ENCODE measurements around the gene LRP2.
A peak's percentile ranks its signal among the peaks of the same experiment; 100 is the strongest.

LRP2 gene

DNA sequence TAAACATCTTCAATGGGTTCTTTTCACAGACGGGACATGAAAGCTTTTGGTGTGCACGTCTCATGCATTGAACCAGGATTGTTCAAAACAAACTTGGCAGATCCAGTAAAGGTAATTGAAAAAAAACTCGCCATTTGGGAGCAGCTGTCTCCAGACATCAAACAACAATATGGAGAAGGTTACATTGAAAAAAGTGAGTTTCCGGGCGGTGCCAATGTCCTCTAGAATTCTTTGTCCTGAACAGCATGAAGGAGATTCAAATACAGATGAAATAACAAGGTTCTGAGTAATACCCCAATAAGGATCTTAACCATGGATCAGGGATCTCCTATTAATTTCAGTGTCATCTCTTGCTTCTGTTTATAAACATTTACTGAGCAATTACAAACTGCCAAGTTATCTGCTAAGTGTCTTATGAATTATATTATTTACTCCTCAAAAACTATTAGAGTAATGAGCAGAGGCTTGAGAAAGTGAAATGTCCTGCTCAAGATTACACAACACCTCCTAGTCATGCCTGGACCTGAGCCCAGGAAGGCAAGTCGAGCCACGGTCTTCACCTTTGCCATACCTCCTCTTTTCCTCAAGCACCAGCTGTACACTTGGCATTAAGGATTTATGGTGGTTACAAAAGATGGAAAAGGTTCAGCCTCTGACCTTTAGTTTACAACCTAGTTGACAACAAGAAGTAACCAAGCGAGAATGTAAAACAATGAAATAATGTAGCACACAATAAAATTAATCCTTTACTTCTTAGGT, 270.4 kb downstream of the LRP2 start:
- H3K9me3 ChIP-seq (ENCODE audit: control insufficient read depth, insufficient read depth, low read depth, low read length) = no peaks in the 10 kb centered on the region
- 0 out of 2 replicates have a peak, but pooled peaks cover 3% of the 10 kb centered on the region for H3K4me1 ChIP-seq (ENCODE audit: control insufficient read depth, insufficient read depth, low read length)
- TF ChIP-seq FEZF1 (tag by site-specific recombination; IDR thresholded peaks at IDR 0.05) (peak; percentile 62; the same call in 1 of the 2 replicates), ZNF707 (tag by site-specific recombination; IDR thresholded peaks at IDR 0.05) (no peak), ZBTB17 (tag by site-specific recombination; IDR thresholded peaks at IDR 0.05) (peak; percentile 41; the same call in 1 of the 2 replicates), ZNF792 (tag by site-specific recombination; IDR thresholded peaks at IDR 0.05) (no peak), ZNF514 (tag by site-specific recombination; IDR thresholded peaks at IDR 0.05) (no peak), ZNF610 (tag by site-specific recombination; IDR thresholded peaks at IDR 0.05; ENCODE audit: borderline replicate concordance) (no peak), ZNF335 (tag by site-specific recombination; conservative IDR thresholded peaks at IDR 0.05) (no peak), ZNF23 (tag by site-specific recombination; IDR thresholded peaks at IDR 0.05; ENCODE audit: borderline replicate concordance) (no peak), KLF7 (tag by site-specific recombination; IDR thresholded peaks at IDR 0.05; ENCODE audit: borderline replicate concordance) (no peak)
- TF ChIP-seq, protein P1, sequence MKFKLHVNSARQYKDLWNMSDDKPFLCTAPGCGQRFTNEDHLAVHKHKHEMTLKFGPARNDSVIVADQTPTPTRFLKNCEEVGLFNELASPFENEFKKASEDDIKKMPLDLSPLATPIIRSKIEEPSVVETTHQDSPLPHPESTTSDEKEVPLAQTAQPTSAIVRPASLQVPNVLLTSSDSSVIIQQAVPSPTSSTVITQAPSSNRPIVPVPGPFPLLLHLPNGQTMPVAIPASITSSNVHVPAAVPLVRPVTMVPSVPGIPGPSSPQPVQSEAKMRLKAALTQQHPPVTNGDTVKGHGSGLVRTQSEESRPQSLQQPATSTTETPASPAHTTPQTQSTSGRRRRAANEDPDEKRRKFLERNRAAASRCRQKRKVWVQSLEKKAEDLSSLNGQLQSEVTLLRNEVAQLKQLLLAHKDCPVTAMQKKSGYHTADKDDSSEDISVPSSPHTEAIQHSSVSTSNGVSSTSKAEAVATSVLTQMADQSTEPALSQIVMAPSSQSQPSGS (tag by site-specific recombination; IDR thresholded peaks at IDR 0.05; ENCODE audit: low read depth) = no peak
- TF ChIP-seq, protein P2, sequence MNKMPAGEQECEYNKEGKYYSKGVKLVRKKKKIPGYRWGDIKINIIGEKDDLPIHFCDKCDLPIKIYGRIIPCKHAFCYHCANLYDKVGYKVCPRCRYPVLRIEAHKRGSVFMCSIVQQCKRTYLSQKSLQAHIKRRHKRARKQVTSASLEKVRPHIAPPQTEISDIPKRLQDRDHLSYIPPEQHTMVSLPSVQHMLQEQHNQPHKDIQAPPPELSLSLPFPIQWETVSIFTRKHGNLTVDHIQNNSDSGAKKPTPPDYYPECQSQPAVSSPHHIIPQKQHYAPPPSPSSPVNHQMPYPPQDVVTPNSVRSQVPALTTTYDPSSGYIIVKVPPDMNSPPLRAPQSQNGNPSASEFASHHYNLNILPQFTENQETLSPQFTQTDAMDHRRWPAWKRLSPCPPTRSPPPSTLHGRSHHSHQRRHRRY (tag by site-specific recombination; IDR thresholded peaks at IDR 0.05) = no peak
- no peaks in the 10 kb centered on the region for H3K36me3 ChIP-seq (ENCODE audit: control insufficient read depth in 2 of 2, insufficient read depth in 1 of 2, low read length in 2 of 2)
- ChIA-PET POLR2A (no interaction called here), CTCF (no interaction called here)
- H3K4me3 ChIP-seq (ENCODE audit: low read depth, low read length) = no peak overlapping the region
- no peak overlapping the region for H3K27ac ChIP-seq (ENCODE audit: extremely low read depth, low read depth, low read length)

DNA sequence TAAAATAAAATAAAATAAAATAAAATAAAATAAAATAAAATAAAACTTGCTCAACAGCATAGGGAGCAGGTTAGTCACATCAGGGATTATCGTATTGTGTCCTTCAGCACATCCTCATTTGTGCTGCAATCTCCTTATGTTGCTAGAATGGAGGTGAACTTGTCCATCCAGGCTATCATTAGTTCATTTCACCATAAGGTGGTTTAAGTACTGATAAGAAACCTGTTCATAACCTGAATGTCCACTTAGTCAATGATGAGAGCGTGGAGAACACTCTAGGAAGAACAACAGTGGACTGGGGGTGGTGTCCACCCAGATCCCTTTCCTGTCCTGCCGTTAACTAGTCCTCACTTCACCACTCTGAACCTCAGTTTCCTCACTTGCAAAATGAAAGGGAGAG, 271.1 kb downstream of the LRP2 start:
- Histone ChIP-seq H3K4me1 (ENCODE audit: control insufficient read depth, insufficient read depth, low read length) (0 out of 2 replicates have a peak, but pooled peaks cover 3% of the 10 kb centered on the region), H3K36me3 (ENCODE audit: control insufficient read depth in 2 of 2, insufficient read depth in 1 of 2, low read length in 2 of 2) (no peaks in the 10 kb centered on the region), H3K27ac (ENCODE audit: extremely low read depth, low read depth, low read length) (no peak overlapping the region), H3K4me3 (ENCODE audit: low read depth, low read length) (no peak overlapping the region), H3K9me3 (ENCODE audit: control insufficient read depth, insufficient read depth, low read depth, low read length) (no peaks in the 10 kb centered on the region)
- CTCF ChIA-PET = no interaction called here
- POLR2A ChIA-PET = no interaction called here
- TF ChIP-seq ZNF449 (tag by site-specific recombination; IDR thresholded peaks at IDR 0.05) (no peak), ZNF169 (tag by site-specific recombination; IDR thresholded peaks at IDR 0.05) (no peak), MZF1 (tag by site-specific recombination; IDR thresholded peaks at IDR 0.05; ENCODE audit: borderline replicate concordance) (no peak), ZNF549 (tag by site-specific recombination; IDR thresholded peaks at IDR 0.05) (no peak), ZNF146 (tag by site-specific recombination; IDR thresholded peaks at IDR 0.05) (no peak), CTCF (tag by site-specific recombination; IDR thresholded peaks at IDR 0.05) (no peak), TSHZ1 (tag by site-specific recombination; IDR thresholded peaks at IDR 0.05; ENCODE audit: borderline replicate concordance) (no peak), ZFP41 (tag by site-specific recombination; IDR thresholded peaks at IDR 0.05; ENCODE audit: borderline replicate concordance) (no peak), ZNF529 (tag by site-specific recombination; IDR thresholded peaks at IDR 0.05; ENCODE audit: insufficient replicate concordance) (no peak), ZNF292 (tag by site-specific recombination; IDR thresholded peaks at IDR 0.05; ENCODE audit: borderline replicate concordance, low read depth) (no peak), ZSCAN16 (tag by site-specific recombination; IDR thresholded peaks at IDR 0.05) (no peak), ZNF404 (tag by site-specific recombination; IDR thresholded peaks at IDR 0.05) (no peak), KLF7 (tag by site-specific recombination; IDR thresholded peaks at IDR 0.05; ENCODE audit: borderline replicate concordance) (no peak)

Data from HEK293 (cell line).